ENCODE data around the gene CPPED1. TPM values are rescaled to one million over a fixed set of nuclear protein-coding genes. Genes with fewer than 3 reads are reported as not detected.

The CPPED1 gene
- total RNA-seq, 2 donors from 2014 or later = 22.8 to 29.1 TPM

- no peak overlapping the region for H3K4me3 ChIP-seq
- H3K36me3 ChIP-seq = no peaks in the 10 kb centered on the region
- no peaks in the 10 kb centered on the region for H3K4me1 ChIP-seq
- no peaks in the 10 kb centered on the region for H3K9me3 ChIP-seq
- TF ChIP-seq, protein P1, sequence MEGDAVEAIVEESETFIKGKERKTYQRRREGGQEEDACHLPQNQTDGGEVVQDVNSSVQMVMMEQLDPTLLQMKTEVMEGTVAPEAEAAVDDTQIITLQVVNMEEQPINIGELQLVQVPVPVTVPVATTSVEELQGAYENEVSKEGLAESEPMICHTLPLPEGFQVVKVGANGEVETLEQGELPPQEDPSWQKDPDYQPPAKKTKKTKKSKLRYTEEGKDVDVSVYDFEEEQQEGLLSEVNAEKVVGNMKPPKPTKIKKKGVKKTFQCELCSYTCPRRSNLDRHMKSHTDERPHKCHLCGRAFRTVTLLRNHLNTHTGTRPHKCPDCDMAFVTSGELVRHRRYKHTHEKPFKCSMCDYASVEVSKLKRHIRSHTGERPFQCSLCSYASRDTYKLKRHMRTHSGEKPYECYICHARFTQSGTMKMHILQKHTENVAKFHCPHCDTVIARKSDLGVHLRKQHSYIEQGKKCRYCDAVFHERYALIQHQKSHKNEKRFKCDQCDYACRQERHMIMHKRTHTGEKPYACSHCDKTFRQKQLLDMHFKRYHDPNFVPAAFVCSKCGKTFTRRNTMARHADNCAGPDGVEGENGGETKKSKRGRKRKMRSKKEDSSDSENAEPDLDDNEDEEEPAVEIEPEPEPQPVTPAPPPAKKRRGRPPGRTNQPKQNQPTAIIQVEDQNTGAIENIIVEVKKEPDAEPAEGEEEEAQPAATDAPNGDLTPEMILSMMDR (IDR thresholded peaks at IDR 0.05) = no peak
- no peak overlapping the region for H3K27ac ChIP-seq
- intact Hi-C loops (cut with DNase I) = no loop called here
- no peak for DNase-seq
- no peaks in the 10 kb centered on the region for H3K27me3 ChIP-seq
- no peak overlapping the region for H3K9ac ChIP-seq (ENCODE audit: low read depth in 2 of 2, low read length in 2 of 2)
Observed at GRCh38 chr16:12677502-12677901, 126.2 kb downstream of the CPPED1 start.

DNA sequence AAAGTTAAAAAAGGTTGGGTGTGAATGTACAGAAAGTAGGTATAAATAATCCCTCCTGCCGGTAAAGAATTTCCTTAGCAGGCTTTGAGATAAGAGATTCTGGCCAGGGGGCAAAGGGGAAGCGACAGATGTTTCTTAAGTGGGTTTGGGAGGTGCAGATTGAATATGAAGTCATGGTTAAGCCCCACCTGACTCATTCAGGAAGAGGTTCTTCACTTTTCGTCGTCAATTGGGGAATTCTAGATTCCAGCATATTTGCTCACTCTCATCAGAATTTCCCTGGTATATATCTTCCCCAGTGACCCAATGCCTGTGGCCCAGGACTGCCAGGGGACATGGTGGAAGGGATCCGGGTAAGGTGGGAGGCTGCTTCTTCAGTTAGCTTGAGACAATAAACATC, 127.8 kb downstream of the CPPED1 start:
- intact Hi-C loops (cut with DNase I) = no loop called here
- no peak overlapping the region for H3K27ac ChIP-seq
- H3K27me3 ChIP-seq = no peaks in the 10 kb centered on the region
- no peak overlapping the region for H3K9ac ChIP-seq (ENCODE audit: low read depth in 2 of 2, low read length in 2 of 2)
- H3K36me3 ChIP-seq = no peaks in the 10 kb centered on the region
- no peaks in the 10 kb centered on the region for H3K4me1 ChIP-seq
- DNase-seq = no peak
- TF ChIP-seq, protein P1 (IDR thresholded peaks at IDR 0.05) = no peak
- no peak overlapping the region for H3K4me3 ChIP-seq
- no peaks in the 10 kb centered on the region for H3K9me3 ChIP-seq

DNA sequence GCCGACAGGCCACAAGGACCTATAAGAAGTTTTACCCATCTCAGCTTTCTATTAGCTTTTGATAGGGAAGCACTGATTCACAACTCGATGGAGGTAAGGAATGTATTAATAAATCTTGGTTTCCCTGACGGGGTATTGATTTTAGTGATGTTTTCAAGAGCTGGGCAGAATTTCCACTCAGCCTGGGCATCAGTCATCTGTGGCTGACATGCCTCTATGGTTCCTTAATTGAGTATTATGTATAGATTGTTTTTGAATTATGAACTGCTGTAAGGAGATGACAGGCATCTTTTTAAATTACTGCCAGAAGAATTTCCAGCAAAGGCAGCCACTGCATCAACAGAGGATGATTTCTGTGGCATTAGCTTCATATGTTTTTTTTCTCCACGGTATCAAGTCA, 128.6 kb downstream of the CPPED1 start:
- Histone ChIP-seq H3K27me3 (no peaks in the 10 kb centered on the region), H3K36me3 (no peaks in the 10 kb centered on the region), H3K9ac (ENCODE audit: low read depth in 2 of 2, low read length in 2 of 2) (no peak overlapping the region), H3K4me1 (no peaks in the 10 kb centered on the region), H3K9me3 (no peaks in the 10 kb centered on the region), H3K4me3 (no peak overlapping the region), H3K27ac (no peak overlapping the region)
- DNase-seq = no peak
- TF ChIP-seq, protein P1 (IDR thresholded peaks at IDR 0.05) = no peak
- intact Hi-C loops (cut with DNase I) = no loop called here

GRCh38 chr16:12674524-12674923, 129.2 kb downstream of the CPPED1 start:
- intact Hi-C loops (cut with DNase I) = no loop called here
- TF ChIP-seq, protein P1 (IDR thresholded peaks at IDR 0.05) = no peak
- H3K27me3 ChIP-seq = no peaks in the 10 kb centered on the region
- no peaks in the 10 kb centered on the region for H3K4me1 ChIP-seq
- no peak overlapping the region for H3K9ac ChIP-seq (ENCODE audit: low read depth in 2 of 2, low read length in 2 of 2)
- H3K36me3 ChIP-seq = no peaks in the 10 kb centered on the region
- H3K27ac ChIP-seq = no peak overlapping the region
- DNase-seq = no peak
- H3K4me3 ChIP-seq = no peak overlapping the region
- no peaks in the 10 kb centered on the region for H3K9me3 ChIP-seq

GRCh38 chr16:12674071-12674470, 129.6 kb downstream of the CPPED1 start:
- Histone ChIP-seq H3K9me3 (no peaks in the 10 kb centered on the region), H3K27ac (no peak overlapping the region), H3K36me3 (no peaks in the 10 kb centered on the region), H3K9ac (ENCODE audit: low read depth in 2 of 2, low read length in 2 of 2) (no peak overlapping the region), H3K27me3 (no peaks in the 10 kb centered on the region), H3K4me1 (no peaks in the 10 kb centered on the region), H3K4me3 (no peak overlapping the region)
- TF ChIP-seq, protein P1 (IDR thresholded peaks at IDR 0.05) = no peak
- DNase-seq = no peak
- intact Hi-C loops (cut with DNase I) = no loop called here

GRCh38 chr16:12673466-12673865, 130.2 kb downstream of the CPPED1 start:
- TF ChIP-seq, protein P1 (IDR thresholded peaks at IDR 0.05) = no peak
- Histone ChIP-seq H3K9me3 (no peaks in the 10 kb centered on the region), H3K4me1 (no peaks in the 10 kb centered on the region), H3K27ac (no peak overlapping the region), H3K27me3 (no peaks in the 10 kb centered on the region), H3K9ac (ENCODE audit: low read depth in 2 of 2, low read length in 2 of 2) (no peak overlapping the region), H3K36me3 (no peaks in the 10 kb centered on the region), H3K4me3 (no peak overlapping the region)
- intact Hi-C loops (cut with DNase I) = no loop called here
- no peak for DNase-seq

Data from colonic mucosa (tissue), 4 donors.